GM18511 (cell line): ENCODE data around the gene FAM174B.
"Not testable (repeated sequence)": the region's sequence is repeated elsewhere in the genome, so short reads cannot be mapped to it uniquely, and the experiment has no call there.

Experiments used
- ATAC-seq: cut with Tn5 transposase; IDR thresholded peaks from one replicate; pipeline ENCODE4 v1.9.1; 2021; ENCODE audit warnings: mild to moderate bottlenecking, moderate library complexity; ENCODE audit not compliant: unreplicated experiment

Gene FAM174B

DNA sequence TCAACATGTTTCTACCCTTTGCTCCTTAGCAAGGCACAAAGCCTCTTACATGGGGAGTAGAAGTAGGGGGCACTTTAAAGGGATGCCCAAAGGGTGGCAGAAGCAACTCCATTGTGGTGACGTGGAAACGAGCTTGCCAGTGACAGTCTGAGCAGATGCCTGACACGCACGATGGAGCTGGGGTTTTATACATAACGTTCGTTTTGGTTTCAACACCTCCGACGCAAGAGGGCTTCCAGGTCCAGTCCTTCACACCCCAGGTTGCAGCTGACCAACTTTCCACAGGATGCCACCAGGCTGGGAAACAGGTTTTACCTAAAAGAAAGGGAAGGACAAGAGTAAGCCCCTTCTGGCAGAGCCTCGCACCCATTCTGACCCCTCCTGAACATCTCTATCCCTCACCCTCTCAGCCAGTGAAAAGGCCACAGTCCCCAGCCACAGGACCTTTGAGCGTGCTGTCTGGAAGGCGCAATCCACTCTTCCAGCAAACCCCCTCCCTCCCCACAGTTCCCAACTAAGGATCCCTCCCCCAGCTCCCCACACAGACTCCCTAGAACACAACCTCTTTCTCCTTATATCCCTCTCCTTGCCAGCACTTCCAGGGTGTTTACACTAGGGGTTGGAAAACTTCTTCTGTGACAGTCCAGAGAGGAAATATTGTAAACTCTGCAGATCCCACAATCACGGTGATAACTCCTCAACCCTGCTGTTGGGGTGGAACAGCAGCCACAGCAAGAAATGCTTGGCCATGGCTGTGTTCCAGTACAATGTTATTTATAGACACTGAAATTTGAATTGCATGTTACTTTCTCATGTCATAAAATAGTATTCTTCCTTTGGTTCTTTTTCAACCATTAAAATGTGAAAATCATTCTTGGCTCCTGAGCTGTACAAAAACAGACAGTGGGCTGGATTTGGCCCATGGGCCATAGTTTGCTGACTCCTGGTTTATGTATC is 36.2 kb downstream of the FAM174B start:
- no peak for ATAC-seq

DNA sequence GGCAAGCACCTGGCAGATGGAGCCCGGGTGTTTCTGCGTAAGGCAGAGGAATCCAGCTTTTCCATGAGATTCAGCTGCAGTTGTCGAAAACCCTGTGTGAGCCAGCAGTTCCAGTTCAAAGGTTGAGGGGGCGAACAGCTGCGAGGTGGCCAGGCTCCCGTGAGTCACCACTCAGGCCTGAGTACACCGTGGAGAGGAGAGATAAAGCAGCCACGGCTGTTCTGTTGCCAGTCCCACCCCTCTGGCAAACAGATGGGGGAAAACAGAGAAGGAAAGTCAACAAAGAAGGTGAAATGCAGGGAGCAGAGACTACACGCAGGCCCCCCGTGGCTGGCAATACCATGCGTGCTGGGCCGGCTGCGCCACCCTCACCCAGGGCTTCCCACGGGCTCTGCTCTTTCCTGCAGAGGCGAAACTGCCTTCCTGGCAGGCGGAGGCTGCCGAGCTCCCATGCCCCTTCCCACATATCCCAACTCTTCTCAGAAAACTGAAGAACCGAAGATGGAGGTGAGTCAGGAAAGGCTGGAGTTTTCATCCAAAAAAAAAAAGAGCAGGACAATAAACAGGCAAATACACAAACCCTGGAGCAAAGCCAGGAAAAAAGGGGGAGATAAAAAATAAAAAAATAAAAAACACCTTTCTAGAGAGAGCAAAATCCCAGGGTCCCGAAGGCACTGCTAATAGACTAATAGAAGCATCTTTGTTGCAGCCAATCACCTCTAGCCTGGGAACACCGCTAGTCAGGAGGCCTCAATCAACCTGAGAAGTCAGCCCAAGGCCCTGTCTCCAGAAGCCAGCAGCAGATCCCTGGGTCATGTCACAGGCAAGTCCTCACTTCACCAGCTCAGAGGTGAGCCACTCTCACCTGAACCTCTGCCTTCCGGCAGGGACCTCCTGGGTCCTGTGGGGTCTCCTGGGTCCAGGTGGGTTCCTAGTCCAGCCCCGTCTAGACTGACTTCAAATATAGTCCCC is 37.7 kb downstream of the FAM174B start:
- no peak for ATAC-seq

DNA sequence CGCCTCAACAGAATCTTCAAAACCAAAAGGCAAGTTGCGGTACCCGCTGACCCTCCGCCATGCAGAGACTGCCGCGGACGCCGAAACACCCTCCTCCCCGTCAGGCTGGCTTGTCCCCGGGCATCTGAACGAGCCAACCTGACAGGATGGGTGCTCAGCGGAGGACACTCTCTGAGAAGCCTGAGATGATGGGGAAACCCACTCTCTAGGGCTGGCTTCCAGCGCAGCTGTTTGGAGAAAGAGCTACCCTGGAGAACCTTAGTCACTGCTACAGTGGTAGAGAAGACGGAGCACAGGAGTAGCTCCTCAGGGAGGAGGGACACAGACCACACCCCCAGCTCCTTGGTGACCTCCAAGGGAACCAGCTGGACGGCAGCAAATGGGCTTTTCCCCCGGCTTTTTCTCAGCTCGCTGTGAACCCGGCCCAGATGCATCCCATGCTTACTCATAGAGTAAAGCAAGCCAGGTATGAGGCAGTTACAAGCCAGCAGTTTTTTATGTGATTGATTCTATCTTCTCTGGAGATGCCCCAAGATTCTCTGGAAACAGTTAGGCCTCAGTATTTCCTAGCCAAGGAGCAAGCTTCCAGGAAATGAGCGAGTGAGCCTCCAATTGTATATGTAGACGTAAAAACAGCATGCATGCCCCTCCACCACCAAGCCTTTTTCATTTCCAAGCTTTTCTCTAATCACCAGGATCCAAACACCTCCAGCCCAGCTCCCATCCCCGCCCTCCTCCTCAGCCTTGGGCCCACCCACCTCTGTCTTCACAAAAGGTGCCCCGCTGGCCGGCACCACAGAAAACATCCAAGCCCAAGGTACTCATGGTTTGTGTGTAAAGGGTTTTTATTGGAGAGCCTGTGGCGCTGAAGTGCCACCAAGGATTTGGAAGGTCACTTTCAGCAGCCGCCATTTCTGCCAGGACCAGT is 38.7 kb downstream of the FAM174B start:
- no peak for ATAC-seq

DNA sequence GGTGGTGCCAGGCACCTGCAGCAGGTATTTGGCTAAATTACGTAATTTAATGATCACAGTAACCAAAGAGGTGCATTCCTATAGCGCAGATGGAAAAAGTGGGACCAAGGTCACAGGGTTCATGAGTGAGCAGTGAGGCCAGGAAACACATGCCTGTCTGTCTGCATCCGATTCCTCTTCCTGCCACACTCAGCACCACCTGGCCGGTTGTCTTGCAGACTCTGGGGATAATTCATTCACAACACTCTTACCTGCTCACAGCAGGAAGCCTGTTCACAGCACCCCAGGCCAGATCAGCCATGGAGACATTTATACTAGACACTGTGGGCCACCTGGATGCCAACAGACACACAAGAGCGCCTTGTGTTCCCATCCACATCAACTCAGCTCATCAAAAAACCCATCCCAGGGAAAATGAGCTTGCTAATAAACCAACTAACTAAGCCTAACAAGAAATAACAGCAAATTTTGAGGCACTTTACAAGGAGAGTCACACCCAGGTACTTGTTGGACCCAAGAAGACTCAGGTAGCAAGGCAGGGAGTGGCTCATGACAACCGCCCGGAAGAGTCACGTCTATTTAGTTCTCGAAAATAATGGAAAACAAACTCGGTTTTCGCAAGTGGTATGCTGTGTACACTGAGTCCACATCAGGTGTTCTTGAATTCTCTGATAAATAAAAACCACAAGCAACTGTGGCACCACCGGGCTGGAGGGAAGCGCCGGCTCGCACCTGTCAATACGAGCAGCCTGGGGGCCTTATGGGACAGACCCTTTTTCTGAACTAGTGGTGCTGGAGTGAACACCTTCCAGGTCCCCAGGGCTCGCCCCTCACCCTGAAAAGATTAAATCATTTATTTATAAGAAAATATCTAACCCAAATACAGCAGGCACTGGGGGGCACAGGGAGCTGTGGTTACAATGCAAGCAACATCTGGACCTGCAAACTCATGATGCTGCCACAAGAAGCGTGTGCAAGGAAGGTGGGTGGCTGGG is 40.5 kb downstream of the FAM174B start:
- no peak for ATAC-seq

- ATAC-seq, result no peak
Observed at GRCh38 chr15:92614301-92614700, 41.3 kb downstream of the FAM174B start.

DNA sequence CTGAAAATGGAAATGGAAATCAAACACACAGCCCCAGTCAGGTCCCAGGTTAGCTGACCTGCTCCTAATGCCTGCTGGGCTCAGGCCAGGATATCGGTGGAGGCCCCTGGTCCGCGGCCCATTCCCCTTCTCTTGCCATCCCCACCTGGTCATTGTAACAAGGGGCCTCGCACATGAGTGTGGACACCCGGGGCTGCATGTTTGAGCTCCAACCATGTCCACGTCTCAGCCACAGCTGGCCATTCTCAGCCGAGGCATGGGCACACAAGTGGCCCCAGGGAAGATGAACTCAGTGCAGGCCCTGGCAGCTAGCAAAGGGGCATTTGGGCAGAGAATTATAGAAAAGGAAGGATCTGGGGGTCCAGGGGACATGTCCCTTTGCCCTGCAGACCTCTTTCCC is 41.7 kb downstream of the FAM174B start:
- ATAC-seq, result no peak

GRCh38 chr15:92612891-92613290 is 42.7 kb downstream of the FAM174B start:
- ATAC-seq, result no peak

- ATAC-seq, result no peak
Observed at GRCh38 chr15:92611995-92612745, 43.4 kb downstream of the FAM174B start.

GRCh38 chr15:92611150-92611549 is 44.4 kb downstream of the FAM174B start:
- no peak for ATAC-seq

- ATAC-seq, result no peak
Observed at GRCh38 chr15:92610101-92610520, 45.5 kb downstream of the FAM174B start.

- ATAC-seq, result no peak
Observed at GRCh38 chr15:92608866-92609700, 46.5 kb downstream of the FAM174B start.

GRCh38 chr15:92606836-92607150 is 48.8 kb downstream of the FAM174B start:
- not testable (repeated sequence) for ATAC-seq

DNA sequence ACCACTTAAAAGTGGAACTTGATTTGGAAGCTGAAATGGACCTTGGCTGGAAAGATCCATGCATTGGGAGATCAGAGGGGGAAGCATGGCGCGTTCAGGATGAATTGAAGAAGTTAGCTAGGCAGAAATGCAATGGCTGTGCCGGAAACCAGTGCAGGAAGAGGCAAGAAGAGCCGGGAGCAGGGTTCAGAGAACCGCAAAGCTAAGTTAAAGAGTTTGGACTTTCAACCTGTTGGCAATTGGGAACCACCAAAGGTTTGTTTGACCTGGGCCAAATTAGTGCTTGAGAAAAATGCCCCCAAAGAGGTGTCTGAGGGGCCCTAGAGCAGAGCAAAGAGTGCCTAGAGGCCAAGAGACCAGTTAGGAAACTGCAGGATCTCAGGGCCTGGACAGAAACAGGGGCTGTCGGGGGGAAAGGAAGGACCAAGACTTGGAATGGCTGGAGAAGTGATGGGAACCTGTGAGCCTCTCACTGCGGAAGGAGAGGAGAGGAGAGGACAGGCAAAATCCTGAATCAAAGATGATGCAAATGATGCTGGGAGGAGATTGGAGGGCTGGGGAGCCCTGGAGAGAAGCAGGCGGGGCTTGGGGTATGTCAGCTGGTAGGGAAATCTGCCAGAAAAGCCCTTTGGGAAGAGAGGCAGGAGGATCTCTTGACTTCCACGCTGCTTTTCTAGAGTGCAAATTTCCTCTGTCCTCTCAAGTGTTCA is 49.3 kb downstream of the FAM174B start:
- ATAC-seq, result no peak

DNA sequence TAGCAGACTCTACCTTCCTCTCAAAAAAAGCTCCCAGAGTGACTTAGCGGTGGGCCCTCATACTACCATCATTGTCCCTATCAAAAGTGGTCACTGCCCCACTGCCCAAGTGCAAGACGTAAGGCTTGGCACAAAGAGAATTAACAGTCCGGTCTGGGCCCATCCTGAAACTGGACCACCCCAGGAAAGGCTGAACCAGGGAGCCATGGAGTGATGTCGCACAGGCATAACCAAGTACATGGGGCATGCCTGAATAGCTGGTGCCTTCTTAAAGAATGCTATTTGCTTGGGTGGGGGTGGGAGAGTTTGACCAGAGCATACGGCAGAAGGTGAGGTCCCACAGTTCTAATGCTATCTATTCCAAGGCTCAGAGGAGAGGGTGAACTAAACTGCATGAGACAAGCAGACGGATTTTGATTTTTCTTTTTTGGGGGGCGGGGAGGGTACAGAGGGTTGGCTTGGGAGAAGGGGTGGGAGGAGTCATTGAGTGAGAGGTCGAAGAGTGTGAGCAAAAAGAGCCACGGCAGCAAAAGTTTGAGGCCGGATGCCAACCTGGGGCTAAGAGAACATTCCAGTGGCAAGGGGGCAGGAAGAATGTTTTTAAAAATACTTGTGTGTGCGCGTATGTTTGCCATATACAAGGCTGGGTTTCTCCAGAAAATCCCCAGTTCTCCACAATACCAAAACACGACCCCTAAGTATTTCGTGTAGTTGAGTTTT is 50.2 kb downstream of the FAM174B start:
- no peak for ATAC-seq

- no peak for ATAC-seq
Observed at GRCh38 chr15:92603743-92604470, 51.7 kb downstream of the FAM174B start.

GRCh38 chr15:92603278-92603677 is 52.3 kb downstream of the FAM174B start:
- ATAC-seq, result no peak
